ENCODE measurements around the gene TMEM132D.

The TMEM132D gene

GRCh38 chr12:129357233-129357632 lies 546.6 kb downstream of the TMEM132D start:
- POLR2A ChIA-PET, result no interaction called here
- DNase-seq (ENCODE audit: extremely low spot score), result no peak
- CTCF ChIA-PET, result no interaction called here
- TF ChIP-seq CTCF (IDR thresholded peaks at IDR 0.05; ENCODE audit: control extremely low read depth, extremely low read depth, low read depth, missing control alignments), result no peak

- no peak for TF ChIP-seq CTCF (IDR thresholded peaks at IDR 0.05; ENCODE audit: control extremely low read depth, extremely low read depth, low read depth, missing control alignments)
- ChIA-PET POLR2A (no interaction called here), CTCF (no interaction called here)
- no peak for DNase-seq (ENCODE audit: extremely low spot score)
Observed at GRCh38 chr12:129351481-129351880, 552.3 kb downstream of the TMEM132D start.

GRCh38 chr12:129339336-129339735 lies 564.5 kb downstream of the TMEM132D start:
- ChIA-PET CTCF (interaction anchor here (2.0 kb wide), 1 partner anchor 13 kb away, joined by 5 read pairs; no protein-coding TSS in a partner anchor), POLR2A (no interaction called here)
- DNase-seq (ENCODE audit: extremely low spot score), result no peak
- TF ChIP-seq CTCF (IDR thresholded peaks at IDR 0.05; ENCODE audit: control extremely low read depth, extremely low read depth, low read depth, missing control alignments), result no peak

- ChIA-PET CTCF (no interaction called here), POLR2A (no interaction called here)
- no peak for TF ChIP-seq CTCF (IDR thresholded peaks at IDR 0.05; ENCODE audit: control extremely low read depth, extremely low read depth, low read depth, missing control alignments)
- no peak for DNase-seq (ENCODE audit: extremely low spot score)
Observed at GRCh38 chr12:129337413-129337812, 566.4 kb downstream of the TMEM132D start.

GRCh38 chr12:129335773-129336172 lies 568.1 kb downstream of the TMEM132D start:
- ChIA-PET POLR2A (no interaction called here), CTCF (no interaction called here)
- no peak for TF ChIP-seq CTCF (IDR thresholded peaks at IDR 0.05; ENCODE audit: control extremely low read depth, extremely low read depth, low read depth, missing control alignments)
- no peak for DNase-seq (ENCODE audit: extremely low spot score)

- ChIA-PET CTCF (no interaction called here), POLR2A (no interaction called here)
- no peak for TF ChIP-seq CTCF (IDR thresholded peaks at IDR 0.05; ENCODE audit: control extremely low read depth, extremely low read depth, low read depth, missing control alignments)
- DNase-seq (ENCODE audit: extremely low spot score), result no peak
Observed at GRCh38 chr12:129332286-129332685, 571.5 kb downstream of the TMEM132D start.

Measured in GM10248 (cell line).